Vagina (tissue), 2 donors: ENCODE data around the gene SULF2. TPM values are rescaled to one million over a fixed set of nuclear protein-coding genes. Genes with fewer than 3 reads are reported as not detected.

Source experiments
- DNase-seq, 2 donors: peaks; one replicate each; pipeline ENCODE4 v3.0.0-alpha.2; 2017; ENCODE audit errors: extremely low spot score in 2 of 2
- H3K27ac ChIP-seq: fragments of 200-600 bp; sonication (generic); one replicate; pipeline ENCODE4 v1.5.1; 2019
- H3K27me3 ChIP-seq: fragments of 200-600 bp; sonication (generic); one replicate; pipeline ENCODE4 v1.5.1; 2019
- H3K36me3 ChIP-seq, 2 donors: fragments of 200-600 bp; sonication (generic); one replicate each; pipeline ENCODE4 v1.5.1; 2017 to 2019
- H3K4me1 ChIP-seq: fragments of 200-600 bp; sonication (generic); one replicate; pipeline ENCODE4 v1.5.1; 2019
- H3K4me3 ChIP-seq, 2 donors: fragments of 200-600 bp; sonication (generic); 1 replicate in 1 of 2; 2 replicates in 1 of 2; pipeline ENCODE4 v1.5.1; 2016 to 2019
- H3K9me3 ChIP-seq: fragments of 200-600 bp; sonication (generic); one replicate; pipeline ENCODE4 v1.5.1; 2019
- POLR2A ChIP-seq, 2 donors: fragments of 450-650 bp; IDR thresholded peaks; one replicate each; pipeline ENCODE4 v1.6.1; 2017; ENCODE audit warnings: antibody characterized with exemption in 2 of 2, mild to moderate bottlenecking in 2 of 2, moderate library complexity in 2 of 2
- POLR2AphosphoS5 ChIP-seq, 2 donors: sonication (generic); formaldehyde crosslinking; IDR thresholded peaks; one replicate each; pipeline ENCODE4 v1.9.0; 2017; ENCODE audit warnings: antibody characterized with exemption in 2 of 2, mild to moderate bottlenecking in 2 of 2, low read depth in 1 of 2; ENCODE audit not compliant: insufficient read depth in 1 of 2
- intact Hi-C: fragments of 100-400 bp; cut with DNase I; formaldehyde crosslinking; loops from one replicate; pipeline ENCODE4 v1.15.1; 2023
- total RNA-seq: library from RNA; depleted of rRNA; stranded (reverse); fragments of >200 nt; gene quantifications from one replicate; pipeline ENCODE4 v1.2.3, GENCODE V29; 2016
- TF ChIP-seq, protein P1 (sequence below), 3 experiments: fragments of 450-650 bp in 2 of 3; fragments of 200-600 bp in 1 of 3; sonication (generic) in 1 of 3; IDR thresholded peaks; one replicate each; pipeline ENCODE4 v1.5.1; 2017 to 2019; ENCODE audit warnings: antibody characterized with exemption in 3 of 3, mild to moderate bottlenecking in 2 of 3, moderate library complexity in 2 of 3

The SULF2 gene
- total RNA-seq, 1 donor from 2014 or later = 157 TPM

DNA sequence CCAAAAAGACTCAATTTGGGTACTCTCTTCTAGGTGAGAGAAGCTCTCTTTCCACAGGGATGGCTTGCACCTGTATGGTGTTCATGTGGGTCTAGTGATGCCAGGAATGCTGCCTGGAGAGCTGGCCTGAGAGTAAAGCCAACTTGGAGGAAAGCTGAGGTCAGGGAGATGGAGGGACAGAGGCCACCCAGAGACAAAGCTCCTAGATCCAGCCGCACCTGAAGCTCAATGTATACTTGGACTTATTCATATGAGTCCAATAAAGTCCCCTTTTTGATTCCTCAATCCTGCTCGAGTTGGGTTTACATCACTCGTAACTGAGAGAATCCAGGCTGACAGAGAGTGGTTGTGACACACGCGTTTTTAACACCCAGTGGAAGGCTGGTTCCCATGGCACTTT lies 33.8 kb downstream of the SULF2 start:
- Histone ChIP-seq H3K27me3 (no peaks in the 10 kb centered on the region), H3K27ac (no peak overlapping the region), H3K4me3 (no peak overlapping the region), H3K9me3 (no peaks in the 10 kb centered on the region), H3K4me1 (peaks cover 12% of the 10 kb centered on the region), H3K36me3 (peaks cover 0 to 11% of the 10 kb centered on the region in 2 donors)
- intact Hi-C loops = no loop called here
- no peak for DNase-seq
- TF ChIP-seq POLR2A (IDR thresholded peaks at IDR 0.05) (no peak), POLR2AphosphoS5 (IDR thresholded peaks at IDR 0.05; ENCODE audit: insufficient read depth in 1 of 2, low read depth in 1 of 2) (no peak)
- TF ChIP-seq, protein P1, sequence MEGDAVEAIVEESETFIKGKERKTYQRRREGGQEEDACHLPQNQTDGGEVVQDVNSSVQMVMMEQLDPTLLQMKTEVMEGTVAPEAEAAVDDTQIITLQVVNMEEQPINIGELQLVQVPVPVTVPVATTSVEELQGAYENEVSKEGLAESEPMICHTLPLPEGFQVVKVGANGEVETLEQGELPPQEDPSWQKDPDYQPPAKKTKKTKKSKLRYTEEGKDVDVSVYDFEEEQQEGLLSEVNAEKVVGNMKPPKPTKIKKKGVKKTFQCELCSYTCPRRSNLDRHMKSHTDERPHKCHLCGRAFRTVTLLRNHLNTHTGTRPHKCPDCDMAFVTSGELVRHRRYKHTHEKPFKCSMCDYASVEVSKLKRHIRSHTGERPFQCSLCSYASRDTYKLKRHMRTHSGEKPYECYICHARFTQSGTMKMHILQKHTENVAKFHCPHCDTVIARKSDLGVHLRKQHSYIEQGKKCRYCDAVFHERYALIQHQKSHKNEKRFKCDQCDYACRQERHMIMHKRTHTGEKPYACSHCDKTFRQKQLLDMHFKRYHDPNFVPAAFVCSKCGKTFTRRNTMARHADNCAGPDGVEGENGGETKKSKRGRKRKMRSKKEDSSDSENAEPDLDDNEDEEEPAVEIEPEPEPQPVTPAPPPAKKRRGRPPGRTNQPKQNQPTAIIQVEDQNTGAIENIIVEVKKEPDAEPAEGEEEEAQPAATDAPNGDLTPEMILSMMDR (IDR thresholded peaks at IDR 0.05) = no peak

DNA sequence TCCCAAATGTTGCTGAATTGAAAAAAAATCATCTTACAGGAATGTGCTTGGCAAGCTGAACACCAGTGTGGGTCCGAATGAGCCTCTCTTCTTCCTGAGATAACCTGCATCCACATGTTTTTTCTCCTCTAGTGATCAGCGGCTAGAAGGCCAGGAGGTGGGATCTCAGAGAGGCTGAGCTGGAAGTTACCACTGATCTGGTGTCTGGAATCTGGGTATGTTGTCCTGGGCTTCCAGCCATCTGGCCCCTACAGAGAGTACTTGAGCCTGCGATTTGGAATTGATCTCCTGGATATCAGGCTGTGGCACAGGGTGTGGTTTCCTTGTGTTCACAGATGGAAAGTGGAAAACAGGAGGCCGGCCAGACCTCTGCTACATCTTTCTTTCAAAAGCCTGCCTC lies 35.9 kb downstream of the SULF2 start:
- peak overlapping the region; percentile 3 for H3K27ac ChIP-seq
- H3K36me3 ChIP-seq = no peaks in the 10 kb centered on the region
- TF ChIP-seq, protein P1 (IDR thresholded peaks at IDR 0.05) = no peak
- peak in 1 of 2 donors; percentile 21 for TF ChIP-seq POLR2AphosphoS5 (IDR thresholded peaks at IDR 0.05; ENCODE audit: insufficient read depth in 1 of 2, low read depth in 1 of 2)
- no peak for DNase-seq
- H3K4me3 ChIP-seq = no peak overlapping the region
- no peaks in the 10 kb centered on the region for H3K9me3 ChIP-seq
- intact Hi-C loops = no loop called here
- no peaks in the 10 kb centered on the region for H3K27me3 ChIP-seq
- peaks cover 12% of the 10 kb centered on the region for H3K4me1 ChIP-seq

DNA sequence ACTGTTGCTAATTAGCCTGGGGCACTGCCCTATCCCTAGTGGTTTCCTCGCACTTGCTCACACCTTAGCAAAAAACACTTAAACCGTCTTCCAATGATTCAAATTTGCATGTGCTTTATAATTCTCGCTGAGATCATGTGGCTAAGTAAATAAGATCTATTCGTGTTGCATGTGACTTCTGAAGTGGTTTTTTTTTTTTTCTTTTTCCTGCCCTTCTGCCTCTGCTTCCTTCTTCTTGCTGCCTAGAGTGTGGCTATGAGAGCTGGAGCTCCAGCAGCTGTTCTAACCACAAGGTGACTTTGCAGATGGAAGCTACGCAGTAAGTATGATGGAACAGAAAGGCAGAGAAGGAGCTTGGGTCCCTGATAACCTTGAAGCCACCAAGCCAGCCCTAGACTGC lies 36.5 kb downstream of the SULF2 start:
- Histone ChIP-seq H3K9me3 (no peaks in the 10 kb centered on the region), H3K4me1 (peaks cover 12% of the 10 kb centered on the region), H3K4me3 (no peak overlapping the region), H3K27ac (peak overlapping the region; percentile 41), H3K36me3 (no peaks in the 10 kb centered on the region), H3K27me3 (no peaks in the 10 kb centered on the region)
- no peak for TF ChIP-seq POLR2AphosphoS5 (IDR thresholded peaks at IDR 0.05; ENCODE audit: insufficient read depth in 1 of 2, low read depth in 1 of 2)
- TF ChIP-seq, protein P1 (IDR thresholded peaks at IDR 0.05) = no peak
- no peak for DNase-seq
- intact Hi-C loops = no loop called here

DNA sequence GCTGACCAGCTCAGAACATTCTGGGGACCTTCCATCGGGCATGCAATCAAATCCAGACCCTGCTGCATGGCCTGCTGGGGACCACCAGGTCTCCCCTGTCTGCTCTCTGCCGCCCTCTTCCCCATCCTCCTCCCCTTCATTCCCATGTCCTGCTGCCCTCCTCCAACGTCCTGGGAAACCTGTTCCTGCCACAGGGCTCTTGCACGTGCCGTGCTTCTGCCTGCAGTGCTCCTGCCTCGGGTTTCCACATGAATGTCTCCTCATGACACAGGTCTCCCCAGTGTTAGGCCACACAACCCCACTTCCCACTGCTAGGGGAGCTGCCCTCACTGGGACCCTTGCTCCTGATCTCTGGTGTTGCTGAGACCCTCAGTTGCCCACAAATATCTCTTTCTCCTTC lies 37.2 kb downstream of the SULF2 start:
- TF ChIP-seq, protein P1 (IDR thresholded peaks at IDR 0.05) = no peak
- no peak for TF ChIP-seq POLR2A (IDR thresholded peaks at IDR 0.05)
- no peak for TF ChIP-seq POLR2AphosphoS5 (IDR thresholded peaks at IDR 0.05; ENCODE audit: insufficient read depth in 1 of 2, low read depth in 1 of 2)
- Histone ChIP-seq H3K36me3 (no peaks in the 10 kb centered on the region), H3K4me1 (peaks cover 12% of the 10 kb centered on the region), H3K9me3 (no peaks in the 10 kb centered on the region), H3K4me3 (no peak overlapping the region), H3K27ac (peak overlapping the region; percentile 41), H3K27me3 (no peaks in the 10 kb centered on the region)
- no peak for DNase-seq
- intact Hi-C loops = no loop called here

DNA sequence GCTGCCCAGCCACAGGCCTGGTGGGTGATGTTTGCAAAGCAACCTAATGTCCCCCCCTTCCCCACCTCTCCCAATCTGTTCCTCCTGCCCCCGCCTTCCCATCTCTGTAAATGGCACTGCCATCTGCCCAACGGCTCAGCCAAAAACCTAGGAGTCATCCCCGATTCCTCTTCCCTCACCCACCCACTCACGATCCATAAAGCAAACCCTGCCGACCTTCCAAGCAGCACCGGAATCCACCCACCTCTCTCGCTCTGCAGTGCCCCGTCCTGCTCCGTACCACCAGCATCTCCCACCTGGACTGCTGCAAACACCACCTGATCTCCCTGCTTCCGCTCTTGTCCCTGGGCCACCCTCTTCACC lies 37.6 kb downstream of the SULF2 start:
- no peaks in the 10 kb centered on the region for H3K36me3 ChIP-seq
- TF ChIP-seq POLR2AphosphoS5 (IDR thresholded peaks at IDR 0.05; ENCODE audit: insufficient read depth in 1 of 2, low read depth in 1 of 2) (no peak), POLR2A (IDR thresholded peaks at IDR 0.05) (no peak)
- TF ChIP-seq, protein P1 (IDR thresholded peaks at IDR 0.05) = no peak
- no peaks in the 10 kb centered on the region for H3K9me3 ChIP-seq
- H3K27me3 ChIP-seq = no peaks in the 10 kb centered on the region
- H3K4me3 ChIP-seq = no peak overlapping the region
- H3K27ac ChIP-seq = no peak overlapping the region
- intact Hi-C loops = no loop called here
- DNase-seq = no peak
- H3K4me1 ChIP-seq = peaks cover 12% of the 10 kb centered on the region
